ENCODE results near the gene ANKMY2.
"Not testable (repeated sequence)": the region's sequence is repeated elsewhere in the genome, so short reads cannot be mapped to it uniquely, and the experiment has no call there.

Gene ANKMY2

GRCh38 chr7:16659854-16660497 lies 14.4 kb upstream of the ANKMY2 start:
- DNase-seq (ENCODE audit: low read depth in 2 of 2) = not testable (repeated sequence)

GRCh38 chr7:16657656-16658279 lies 12.2 kb upstream of the ANKMY2 start:
- no peak for DNase-seq (ENCODE audit: low read depth in 2 of 2)

- DNase-seq (ENCODE audit: low read depth in 2 of 2) = no peak
These were observed 10.6 kb upstream of the ANKMY2 start for GRCh38 chr7:16656141-16656540.

GRCh38 chr7:16655394-16655793 lies 9.8 kb upstream of the ANKMY2 start:
- DNase-seq (ENCODE audit: low read depth in 2 of 2) = no peak

- no peak for DNase-seq (ENCODE audit: low read depth in 2 of 2)
These were observed 7.3 kb upstream of the ANKMY2 start for GRCh38 chr7:16652888-16653287.

GRCh38 chr7:16652240-16652583 lies 6.7 kb upstream of the ANKMY2 start:
- DNase-seq (ENCODE audit: low read depth in 2 of 2) = no peak

- no peak for DNase-seq (ENCODE audit: low read depth in 2 of 2)
These were observed 6.1 kb upstream of the ANKMY2 start for GRCh38 chr7:16651396-16652239.

- no peak for DNase-seq (ENCODE audit: low read depth in 2 of 2)
These were observed 4.7 kb upstream of the ANKMY2 start for GRCh38 chr7:16650266-16650665.

GRCh38 chr7:16649196-16649595 lies 3.6 kb upstream of the ANKMY2 start:
- DNase-seq (ENCODE audit: low read depth in 2 of 2) = no peak

GRCh38 chr7:16648551-16648950 lies 3.0 kb upstream of the ANKMY2 start:
- DNase-seq (ENCODE audit: low read depth in 2 of 2) = no peak

- no peak for DNase-seq (ENCODE audit: low read depth in 2 of 2)
These were observed 1.9 kb upstream of the ANKMY2 start for GRCh38 chr7:16647435-16647960.

GRCh38 chr7:16646472-16647072 lies 1.0 kb upstream of the ANKMY2 start:
- no peak for DNase-seq (ENCODE audit: low read depth in 2 of 2)

GRCh38 chr7:16644636-16645592 lies 640 bp downstream of the ANKMY2 start:
- peak; percentile 35 for DNase-seq (ENCODE audit: low read depth in 2 of 2)

GRCh38 chr7:16644157-16644556 lies 1.4 kb downstream of the ANKMY2 start:
- DNase-seq (ENCODE audit: low read depth in 2 of 2) = no peak

- no peak for DNase-seq (ENCODE audit: low read depth in 2 of 2)
These were observed 7.0 kb downstream of the ANKMY2 start for GRCh38 chr7:16638282-16639280.

- DNase-seq (ENCODE audit: low read depth in 2 of 2) = no peak
These were observed 8.2 kb downstream of the ANKMY2 start for GRCh38 chr7:16637379-16637778.

- DNase-seq (ENCODE audit: low read depth in 2 of 2) = no peak
These were observed 8.9 kb downstream of the ANKMY2 start for GRCh38 chr7:16636555-16637101.

- no peak for DNase-seq (ENCODE audit: low read depth in 2 of 2)
These were observed 11.2 kb downstream of the ANKMY2 start for GRCh38 chr7:16634271-16634738.

- DNase-seq (ENCODE audit: low read depth in 2 of 2) = no peak
These were observed 14.9 kb downstream of the ANKMY2 start for GRCh38 chr7:16630654-16631053.
